Right forelimb (tissue), 1 donor: ENCODE data around the gene H2BK1.

Source experiments
- DNase-seq: peaks from one replicate; pipeline ENCODE4 v3.0.0-alpha.2; 2018

The H2BK1 gene

DNA sequence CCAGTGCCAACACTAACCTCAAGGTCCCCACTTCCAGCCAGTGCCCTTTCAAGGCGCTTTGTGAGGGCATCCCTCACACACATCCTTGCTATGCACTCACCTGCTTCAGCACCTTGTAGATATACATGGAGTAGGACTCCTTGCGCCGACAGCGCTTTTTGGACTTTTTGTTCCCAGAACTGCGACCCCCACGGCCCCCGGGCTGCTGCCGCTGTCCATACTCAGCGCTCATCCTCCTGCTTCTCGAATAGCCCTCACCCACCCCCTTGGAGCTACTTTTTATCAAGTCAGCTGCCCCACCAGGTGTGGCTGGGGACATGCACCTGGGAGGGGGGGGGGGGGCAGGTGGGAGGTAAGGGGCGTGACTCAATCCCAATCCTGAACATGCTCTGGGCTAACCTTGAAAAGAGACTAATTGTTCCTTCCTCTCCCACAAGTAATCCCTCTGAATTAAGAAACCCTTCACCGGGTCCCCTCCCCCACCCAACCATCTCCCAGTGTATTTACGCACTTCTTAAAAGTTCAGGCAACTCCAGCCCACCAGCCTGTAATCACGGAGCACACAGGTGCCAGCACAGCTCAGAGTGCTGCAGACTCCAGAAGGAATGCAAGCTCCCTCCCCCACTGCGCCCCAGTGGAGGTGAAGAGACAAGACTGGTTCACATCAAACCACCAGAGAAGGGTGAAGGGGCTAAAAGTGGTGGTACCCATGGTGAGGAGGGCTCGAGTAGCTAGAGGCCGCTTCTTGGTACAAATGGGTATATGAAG lies at the start of gene H2BK1:
Gene H2BK1, minus strand, starts transcription at position 402 of the 768 bp plus-strand sequence. Its CDS starts 170 bp downstream, at position 232.
- no peak for DNase-seq

DNA sequence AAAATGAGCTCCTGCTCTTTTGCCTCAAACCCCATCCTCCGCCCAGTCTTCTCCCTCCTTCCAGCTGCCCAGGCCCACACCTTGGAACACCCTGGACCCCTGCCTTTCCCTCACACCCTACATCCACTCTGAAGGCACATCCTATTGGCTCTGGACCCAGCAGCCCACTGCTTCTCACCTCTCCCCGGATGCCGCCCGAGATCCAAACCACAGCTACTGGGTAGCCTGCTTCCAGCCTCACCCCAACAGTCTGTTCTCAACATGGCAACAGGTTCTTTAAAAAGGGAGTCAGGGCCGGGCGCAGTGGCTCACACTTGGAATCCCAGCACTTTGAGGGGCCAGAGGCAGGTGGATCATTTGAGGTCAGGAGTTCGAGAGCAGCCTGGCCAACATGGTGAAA lies 47.7 kb upstream of the H2BK1 start:
- DNase-seq: no peak

DNA sequence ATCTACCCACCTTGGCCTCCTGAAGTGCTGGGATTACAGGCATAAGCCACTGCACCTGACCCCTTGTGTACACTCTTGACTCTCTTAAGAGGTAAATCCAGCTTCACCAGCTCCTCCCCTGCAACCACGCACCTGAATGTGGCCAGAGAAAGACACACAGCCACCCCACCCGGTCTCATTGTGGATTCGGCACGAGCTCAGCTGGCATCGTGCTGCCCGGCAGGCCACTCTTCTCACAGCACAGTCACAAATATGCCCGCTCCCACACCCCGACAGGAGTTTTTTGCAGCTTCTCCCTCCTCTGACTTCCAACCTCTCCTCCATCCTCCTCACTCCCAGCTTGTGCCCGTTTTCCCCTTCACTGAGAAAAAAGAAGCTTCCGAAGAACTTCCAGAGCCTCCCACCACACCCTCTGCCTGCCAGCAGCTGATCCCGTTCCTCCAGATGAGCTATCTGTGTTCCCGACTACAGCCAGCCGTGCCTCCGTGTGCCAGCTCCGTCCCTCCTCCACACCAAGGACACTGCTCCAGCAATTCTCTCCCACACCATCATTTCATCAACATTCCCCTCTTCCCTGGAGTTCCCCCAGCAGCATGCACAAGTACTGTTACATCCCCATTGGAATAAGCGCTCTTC lies 46.2 kb upstream of the H2BK1 start:
- DNase-seq: no peak

DNA sequence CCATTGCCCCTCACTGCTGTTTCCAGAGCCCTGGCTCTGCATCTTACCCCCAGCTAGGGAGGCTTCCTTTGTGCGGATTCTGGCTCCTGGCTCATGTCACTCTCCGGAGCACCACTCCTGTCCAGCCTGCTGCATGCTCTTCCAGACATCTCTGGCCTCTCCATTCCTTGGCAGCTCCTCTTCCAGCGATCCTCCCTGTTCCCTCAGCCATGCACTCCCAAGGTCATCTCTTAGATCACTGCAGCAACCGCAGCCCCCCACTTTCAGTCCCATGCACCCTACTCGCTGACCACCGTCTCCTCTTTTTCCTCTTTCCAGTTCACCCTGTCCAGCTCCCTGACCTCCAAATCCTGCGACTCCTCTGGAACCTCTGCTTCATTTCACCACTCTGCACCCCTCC lies 45.1 kb upstream of the H2BK1 start:
- no peak for DNase-seq

DNA sequence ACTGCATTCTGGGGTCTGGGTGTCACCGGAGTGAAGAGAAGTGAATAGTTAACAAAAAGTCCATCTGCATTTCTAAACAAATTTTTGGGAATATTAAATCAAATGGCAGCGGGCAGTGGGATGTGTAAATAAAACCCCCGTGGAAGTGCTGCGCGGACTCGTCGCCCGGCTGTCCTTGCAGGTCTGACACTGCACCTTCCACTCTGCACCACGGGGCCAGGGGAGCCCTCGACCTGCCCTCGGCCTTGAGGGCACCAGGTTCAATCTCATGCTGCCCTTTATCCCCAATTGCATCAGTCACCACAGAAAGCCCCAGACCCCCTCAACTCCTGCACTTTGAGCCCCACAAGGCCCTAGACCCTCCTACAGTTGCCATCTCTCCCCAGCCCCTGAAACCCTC lies 44.6 kb upstream of the H2BK1 start:
- no peak for DNase-seq

DNA sequence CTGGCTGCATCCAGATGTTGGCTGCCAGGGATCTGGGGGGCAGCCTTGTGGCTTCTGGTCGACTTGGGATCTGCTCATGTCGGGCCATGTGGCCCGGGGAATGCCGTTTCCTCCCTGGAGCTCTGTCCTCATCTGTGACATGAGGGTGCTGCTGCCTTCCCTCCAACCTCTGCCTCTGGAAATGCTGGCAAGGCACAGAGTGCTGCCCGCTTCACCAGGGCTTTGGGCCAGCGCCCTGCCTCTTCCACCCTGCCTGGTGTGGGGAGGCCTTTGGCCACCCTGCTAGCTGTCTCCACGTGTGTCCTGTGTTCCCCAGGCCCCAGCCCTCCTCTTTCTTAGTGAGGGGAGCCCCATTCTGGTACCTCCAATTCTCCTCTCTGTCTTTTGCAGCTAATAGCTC lies 44.0 kb upstream of the H2BK1 start:
- DNase-seq: no peak

DNA sequence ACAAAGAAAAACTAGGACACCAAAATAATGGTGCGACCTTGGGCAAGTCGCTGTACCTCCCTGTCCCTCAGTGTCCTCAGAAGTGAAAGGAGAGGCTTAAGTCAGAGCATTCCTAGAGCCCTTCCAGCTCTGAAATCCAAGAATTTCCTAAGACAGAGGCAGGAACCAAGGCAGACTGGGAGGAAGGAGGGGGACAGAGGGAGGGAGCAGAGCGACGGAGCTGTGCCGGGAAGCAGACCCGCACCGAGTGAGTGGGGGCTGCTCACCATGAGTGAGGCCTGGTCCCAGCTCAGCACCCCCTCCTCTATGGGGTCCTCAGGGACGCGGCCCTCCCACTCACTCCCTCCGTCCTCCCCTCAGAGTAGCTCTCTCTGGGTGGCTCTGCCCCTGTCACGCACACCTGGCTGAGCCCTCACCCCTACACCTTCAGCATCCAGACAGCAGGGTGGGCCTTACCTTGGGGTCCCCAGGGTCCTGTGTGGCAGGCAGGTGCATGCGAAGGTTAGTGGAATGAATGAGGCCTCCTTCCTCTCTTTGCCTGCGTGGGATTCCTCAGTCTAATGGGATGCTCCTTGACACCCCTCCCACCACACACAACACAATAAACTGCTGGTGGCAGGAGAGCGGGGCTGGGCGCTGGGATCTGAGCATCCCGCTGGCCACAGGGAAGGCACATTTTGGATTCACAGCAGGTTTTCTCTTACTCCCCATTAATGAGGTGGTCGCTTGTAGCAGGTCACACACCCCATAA lies 42.8 kb upstream of the H2BK1 start:
- no peak for DNase-seq

DNA sequence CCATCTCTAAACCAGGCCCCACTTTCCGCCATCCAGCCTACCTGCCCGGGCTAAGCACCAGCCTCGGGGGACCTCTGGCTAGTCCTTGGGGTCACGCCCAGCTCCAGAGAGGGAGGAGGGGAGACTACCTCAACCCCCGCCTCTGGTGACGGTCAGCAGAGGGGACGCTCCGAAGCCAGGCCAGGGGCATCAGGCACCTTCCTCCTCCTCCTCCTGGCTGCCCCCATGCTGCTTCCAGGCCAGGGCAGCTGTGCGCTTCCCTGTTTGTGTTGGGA lies 42.2 kb upstream of the H2BK1 start:
- no peak for DNase-seq

DNA sequence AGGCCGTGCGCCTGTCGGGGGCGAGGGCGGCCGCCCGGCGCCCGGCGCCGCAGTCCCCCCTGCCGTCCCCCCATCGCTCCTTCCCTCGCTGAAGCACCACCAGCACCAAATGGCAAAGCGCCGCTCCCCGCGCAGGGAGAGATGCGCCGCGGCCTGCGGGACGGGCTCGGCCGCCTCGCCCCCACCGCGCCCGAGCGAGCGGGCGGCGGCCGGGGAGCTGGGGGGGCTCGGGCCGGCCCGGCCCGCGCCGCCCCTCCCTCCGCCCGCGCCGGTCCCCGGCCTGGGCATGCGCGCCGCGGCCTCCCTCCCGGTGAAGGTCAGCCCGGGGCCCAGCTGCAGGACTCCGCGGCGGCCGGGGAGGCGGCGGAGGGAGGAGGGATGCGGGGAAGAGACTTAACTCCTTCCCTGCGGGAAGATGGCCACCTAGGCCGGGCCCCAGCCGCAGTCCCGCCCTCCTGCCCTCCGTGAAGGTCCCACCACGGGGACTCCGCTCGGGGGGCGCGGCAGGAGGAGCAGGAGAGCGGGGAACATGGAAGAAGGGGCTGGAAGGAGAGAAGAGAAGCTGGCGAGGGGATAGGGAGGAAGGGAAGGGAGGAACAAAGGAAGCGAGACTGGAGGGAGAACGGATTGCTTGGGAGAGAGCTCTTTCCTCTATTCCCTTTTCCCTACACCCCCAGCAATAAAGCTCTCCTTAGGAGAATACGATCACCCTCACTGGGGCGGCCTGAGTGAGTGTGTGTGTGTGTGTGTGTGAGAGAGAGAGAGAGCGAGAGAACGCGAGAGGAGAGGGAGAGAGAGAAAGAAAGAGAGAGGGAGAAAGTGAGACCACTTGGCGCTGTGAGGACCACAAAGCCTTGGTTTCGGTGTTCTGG lies 41.6 kb upstream of the H2BK1 start:
- peak; percentile 90 for DNase-seq

DNA sequence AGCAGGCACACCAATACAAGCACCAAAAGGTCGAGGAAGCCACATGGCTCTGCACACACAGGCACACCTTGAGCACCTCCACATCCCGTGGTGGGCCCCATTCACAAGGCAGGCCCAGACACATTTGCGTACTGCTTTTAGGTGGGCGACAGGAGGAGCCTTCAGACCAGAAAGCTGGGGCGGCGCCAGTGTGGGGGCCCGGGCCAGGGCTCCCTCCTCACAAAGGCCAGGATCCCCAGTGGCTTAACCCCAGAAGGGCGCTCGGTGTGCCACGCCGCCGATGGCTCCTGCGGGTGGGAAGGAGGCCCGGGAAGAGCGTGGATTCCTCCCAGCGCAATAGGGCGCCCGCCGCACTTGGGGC lies 41.0 kb upstream of the H2BK1 start:
- DNase-seq: no peak

DNA sequence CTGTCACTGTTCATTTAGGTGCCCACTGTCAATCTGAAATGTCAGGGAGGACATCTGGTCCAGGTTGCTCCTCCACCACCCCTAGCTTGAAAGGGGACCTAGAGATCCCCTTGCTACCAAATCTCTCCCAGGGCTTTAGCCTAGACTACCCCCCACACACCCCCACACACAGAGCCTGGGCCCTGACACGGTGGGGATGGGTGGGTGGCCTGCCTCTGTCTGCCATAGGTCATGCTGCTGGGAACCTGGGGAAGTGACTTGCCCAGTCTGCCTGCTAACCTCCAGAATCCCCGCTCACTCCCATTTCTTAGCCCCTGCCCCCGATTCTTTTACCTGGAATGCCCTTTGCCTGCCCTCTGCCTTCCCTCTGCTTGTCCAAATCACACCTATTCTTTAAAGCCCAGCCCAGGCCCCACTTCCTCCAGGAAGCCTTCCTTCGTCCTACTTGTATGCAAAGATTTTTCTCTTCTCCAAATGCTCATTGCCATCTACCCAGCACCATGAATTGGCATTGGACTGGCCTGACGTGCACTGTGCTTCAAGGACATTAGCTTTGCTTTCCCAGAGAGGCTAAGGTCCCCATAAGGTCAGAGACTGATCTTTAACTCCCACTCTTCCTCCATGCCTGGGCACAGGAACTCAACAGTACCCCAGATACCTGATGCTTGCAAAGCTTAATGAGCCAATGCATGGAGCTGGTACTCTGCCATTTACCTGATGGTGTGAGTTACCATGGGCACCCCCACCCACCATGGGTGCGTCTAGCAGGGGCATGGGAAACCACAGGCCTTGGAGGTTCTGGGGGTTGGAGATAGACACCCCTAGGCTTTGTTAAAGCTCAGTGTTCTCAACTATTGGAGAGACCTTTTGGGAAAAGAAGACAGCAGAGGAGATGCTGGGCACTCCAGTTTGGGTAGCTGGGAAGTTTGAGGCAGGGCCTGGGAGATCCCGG lies 40.2 kb upstream of the H2BK1 start:
- DNase-seq: no peak

DNA sequence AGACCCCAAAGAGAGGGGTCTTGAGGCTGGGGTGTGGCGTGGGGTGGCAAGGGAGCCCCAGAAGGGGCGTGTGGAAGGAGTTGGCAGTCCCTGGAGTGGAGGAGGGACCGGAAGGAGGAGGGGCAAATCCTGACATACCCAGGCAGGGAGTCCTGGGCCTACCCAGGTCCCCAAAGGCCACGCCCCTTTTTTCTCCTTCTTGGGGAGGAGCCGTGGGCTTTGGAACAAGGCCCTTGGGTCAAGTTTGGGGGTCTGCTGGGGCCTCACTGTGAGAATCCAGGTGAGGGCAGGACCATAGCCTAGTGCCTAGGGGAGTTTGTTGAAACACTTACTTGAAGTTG lies 39.4 kb upstream of the H2BK1 start:
- DNase-seq: peak; percentile 74

DNA sequence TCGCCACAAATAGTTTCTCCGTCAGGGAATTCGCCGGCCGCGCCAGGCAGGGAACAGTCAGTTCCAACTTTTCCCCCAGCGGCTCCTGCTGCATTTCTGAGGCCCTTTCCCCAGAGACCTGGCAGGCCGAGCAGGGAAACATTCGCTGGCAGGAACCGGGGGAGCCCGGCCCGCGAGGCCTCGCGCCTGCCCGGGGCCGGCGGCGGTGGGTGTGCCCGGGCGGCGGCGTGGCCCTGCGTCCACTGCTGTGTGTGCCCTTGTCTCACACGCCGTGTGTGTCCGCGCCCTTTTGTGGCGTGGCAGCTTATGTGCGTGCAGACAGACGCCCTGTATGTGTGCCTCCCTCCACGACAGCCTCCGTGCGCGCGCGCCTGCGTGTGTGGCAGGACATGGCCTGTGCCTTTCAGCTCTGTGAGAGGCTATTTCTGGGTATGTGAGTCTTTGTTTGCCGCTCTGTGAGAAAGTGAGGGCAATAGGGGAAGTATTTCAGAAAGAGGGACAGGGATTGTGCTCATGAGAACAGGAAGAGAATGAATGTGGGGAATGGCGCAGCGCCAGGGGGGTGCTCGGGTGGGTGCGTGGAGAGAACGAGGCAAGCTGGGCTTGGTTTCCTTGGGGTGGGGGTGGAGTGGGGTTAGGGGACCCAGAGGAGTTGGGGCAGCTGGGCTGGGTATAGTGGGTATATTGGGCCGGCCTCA lies 38.9 kb upstream of the H2BK1 start:
- peak; percentile 83 for DNase-seq

DNA sequence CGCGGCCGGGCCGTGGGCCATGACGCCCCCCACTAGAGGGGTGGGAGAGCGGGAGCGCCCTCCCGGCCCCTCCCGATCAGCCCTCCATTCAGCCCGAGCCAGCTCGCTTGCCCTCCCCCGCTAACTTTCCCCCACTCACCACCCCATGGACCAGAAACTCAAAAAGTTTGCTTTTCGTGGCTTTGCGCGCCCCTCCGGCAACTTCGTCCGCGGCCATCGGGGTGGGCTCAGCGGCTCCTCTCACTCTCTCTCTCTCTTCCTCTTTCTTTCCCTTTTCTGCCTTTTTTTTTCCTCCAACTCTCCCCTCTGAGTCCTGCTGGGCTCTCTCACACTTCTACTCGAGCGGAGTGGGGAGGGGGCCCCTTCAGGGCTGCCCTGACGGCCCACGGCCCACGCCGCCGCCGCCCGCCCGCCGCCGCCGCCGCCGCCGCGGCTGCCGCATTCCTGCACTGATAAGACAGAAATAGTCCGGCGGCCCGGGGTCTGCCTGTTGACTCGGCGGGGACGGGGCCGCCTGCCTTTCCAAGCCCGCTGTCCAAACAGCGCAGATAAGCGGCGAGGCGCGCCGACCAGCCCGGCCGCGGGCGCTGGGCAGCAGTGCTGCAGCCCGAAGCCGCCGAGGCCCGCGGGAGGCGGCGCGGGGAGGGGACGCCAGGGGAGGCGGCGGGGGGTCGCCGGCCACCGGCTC lies 38.2 kb upstream of the H2BK1 start, which contains the start of gene SMARCD3:
Gene SMARCD3, minus strand, starts transcription at position 349 of the 688 bp plus-strand sequence. Its CDS starts 132 bp downstream, at position 217.
- DNase-seq: peak; percentile 85

DNA sequence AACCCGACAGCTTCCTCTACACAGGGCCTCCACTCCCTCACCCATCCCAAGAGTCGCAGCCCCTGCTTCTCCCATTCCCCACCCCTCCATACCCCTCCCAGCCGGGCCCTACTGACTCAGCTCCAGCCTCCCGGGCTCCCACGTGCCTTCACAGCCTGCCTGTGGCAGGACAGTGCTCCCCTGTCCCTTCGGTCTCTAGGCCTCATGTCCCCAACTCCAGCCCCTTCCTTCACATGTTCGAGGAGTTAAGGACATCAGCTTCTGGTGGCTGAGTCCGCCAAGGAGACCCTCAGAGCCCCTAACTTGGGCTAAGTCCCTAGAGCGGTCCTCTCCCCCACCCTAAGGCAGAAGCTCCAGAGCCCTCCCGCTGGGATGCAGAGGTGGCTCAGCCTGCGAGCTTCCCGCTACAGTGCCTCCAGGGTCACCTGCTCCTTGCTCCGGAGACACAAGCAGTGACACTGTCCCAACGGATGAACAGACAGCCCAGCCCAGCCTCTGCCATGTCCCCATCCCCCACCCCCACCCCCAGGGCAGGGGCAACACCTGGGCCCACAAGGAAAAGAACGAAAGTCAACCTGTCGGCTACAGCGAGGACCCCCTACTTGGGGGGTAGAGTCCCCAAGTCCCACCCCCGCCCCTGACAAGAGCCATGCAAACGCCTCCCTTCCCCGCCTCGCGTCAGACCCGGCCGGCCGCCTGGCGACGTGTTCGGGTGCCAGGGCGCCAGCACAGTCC lies 37.5 kb upstream of the H2BK1 start:
- DNase-seq: peak; percentile 57

DNA sequence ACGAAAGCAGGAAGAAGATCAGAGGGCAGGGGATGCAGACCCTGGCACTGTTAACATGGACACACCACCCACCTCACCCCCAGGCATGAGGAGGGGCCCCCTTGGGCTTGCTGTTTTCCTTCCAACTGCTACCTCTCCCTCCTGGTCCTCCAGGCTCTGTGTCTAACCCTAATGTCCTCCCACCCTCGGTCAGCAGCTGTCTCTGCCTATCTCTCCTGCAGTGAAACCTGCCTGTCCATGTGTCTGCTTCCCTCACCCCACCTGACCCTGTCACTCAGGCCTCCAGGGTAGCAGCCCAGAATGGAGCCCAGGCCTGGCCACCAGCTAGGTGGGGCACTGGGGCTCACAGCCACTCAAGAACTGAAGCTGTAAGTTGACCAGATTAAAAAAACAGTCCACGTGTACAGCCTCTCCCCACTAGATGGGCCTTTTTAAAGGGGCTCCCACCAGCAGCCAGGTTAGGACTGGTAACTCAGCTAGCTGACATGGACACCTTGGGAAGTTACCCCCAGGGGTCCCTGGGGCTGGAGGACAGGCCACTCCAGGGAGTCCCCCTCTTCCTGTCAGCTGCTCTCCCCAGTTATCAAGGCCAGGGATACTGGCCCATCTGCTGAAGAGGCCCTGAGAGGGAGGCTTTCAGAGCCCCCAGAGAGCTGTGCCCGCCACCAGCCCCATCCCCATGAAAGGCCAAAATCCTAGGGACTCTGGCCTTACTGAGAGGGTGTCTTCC lies 36.7 kb upstream of the H2BK1 start:
- DNase-seq: peak; percentile 77

DNA sequence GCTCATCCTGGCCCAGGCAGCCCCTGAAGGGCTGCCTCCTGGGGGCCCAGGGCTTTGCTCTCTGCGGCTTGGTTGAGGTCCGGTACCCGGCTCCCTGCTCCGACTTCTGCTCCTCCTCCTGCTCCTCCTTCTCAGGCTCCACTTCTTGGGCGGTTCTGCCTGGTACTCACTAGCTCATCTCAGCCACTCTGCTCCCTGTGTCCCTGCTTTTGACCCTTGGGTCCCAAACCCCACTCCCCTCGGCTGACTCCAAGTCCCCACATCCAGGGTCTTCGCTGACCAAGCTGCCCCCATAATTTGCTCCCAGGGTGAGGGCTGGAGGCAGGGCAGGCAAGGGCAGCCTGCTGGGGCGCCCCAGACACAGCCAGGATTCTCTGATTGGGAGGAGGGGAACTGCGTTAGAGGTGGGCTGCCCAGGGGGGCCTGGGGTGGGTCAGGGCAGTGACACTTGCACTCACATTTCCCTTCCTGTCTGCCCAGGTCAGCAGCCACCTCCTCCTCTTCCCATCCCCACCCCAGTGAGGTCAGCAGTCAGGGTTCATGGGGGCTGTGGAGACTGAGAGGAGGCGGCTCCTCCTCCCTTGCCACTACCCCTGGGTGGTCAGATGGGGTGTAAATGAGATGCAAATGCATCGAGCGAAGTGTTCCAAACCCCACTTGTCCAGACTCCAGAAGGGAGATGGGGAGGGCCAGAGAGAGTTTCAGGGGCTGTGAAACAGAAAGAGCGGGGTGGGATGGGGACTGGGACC lies 36.0 kb upstream of the H2BK1 start:
- peak; percentile 47 for DNase-seq

DNA sequence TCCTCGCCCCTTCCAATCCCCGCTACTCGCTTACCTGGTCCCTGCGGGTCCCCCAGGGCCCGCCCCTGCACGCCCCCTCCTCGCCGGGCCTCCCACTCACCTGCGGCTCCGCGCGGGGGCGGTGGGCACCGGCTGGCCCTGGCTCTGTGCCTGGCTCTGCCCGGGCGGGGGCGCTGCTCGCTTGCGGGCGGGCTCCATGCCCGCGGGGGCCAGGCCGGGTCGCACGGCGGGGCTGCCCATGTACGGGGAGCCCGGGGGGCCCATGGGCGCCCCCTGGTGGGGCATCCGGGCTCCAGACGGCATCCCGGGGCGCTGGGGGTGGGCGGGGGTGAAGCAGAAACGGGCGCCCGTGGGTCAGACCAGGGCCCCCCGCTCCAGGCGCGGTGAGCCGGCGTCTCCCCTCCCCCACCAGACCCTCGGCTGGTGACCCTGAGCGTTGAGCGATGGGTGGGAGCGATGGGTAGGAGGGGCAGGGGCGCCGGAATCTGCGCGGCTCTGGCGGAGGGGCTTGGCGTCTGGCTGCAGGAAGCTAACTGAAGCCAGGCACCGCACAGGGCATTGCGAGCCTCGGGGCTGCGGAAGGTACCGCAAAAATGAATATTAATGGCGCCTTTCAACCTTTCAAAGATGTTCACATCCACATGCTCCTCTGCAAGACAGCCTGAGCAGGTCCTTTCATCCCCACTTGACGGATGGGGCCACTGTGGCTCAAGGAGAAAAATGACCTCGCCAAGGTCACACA lies 35.2 kb upstream of the H2BK1 start:
- DNase-seq: peak; percentile 64
